Stomach (tissue), 9 donors: ENCODE data around the gene NELFB. TPM values are rescaled to one million over a fixed set of nuclear protein-coding genes. Genes with fewer than 3 reads are reported as not detected.
A peak's percentile ranks its signal among the peaks of the same experiment; 100 is the strongest.
"Not testable (repeated sequence)": the region's sequence is repeated elsewhere in the genome, so short reads cannot be mapped to it uniquely, and the experiment has no call there.

Experiments
- DNase-seq, 2 donors: peaks; one replicate each; pipeline versions ENCODE4 v3.0.0 to v3.0.0-alpha.2; 2013 to 2019
- H3K27ac ChIP-seq, 5 donors: fragments of 200-600 bp in 4 of 5; sonication (generic) in 4 of 5; one replicate each; pipeline ENCODE4 v1.5.1; 2013 to 2019; ENCODE audit warnings: mild to moderate bottlenecking in 1 of 5, moderate library complexity in 1 of 5
- H3K27me3 ChIP-seq, 3 donors: fragments of 200-600 bp; sonication (generic); one replicate each; pipeline ENCODE4 v1.5.1; 2017 to 2019; ENCODE audit warnings: mixed run types in 1 of 3
- H3K36me3 ChIP-seq, 4 donors: fragments of 200-600 bp; sonication (generic); 1 replicate in 3 of 4; 2 replicates in 1 of 4; pipeline ENCODE4 v1.5.1; 2016 to 2019
- H3K4me1 ChIP-seq, 4 donors: fragments of 200-600 bp; sonication (generic); one replicate each; pipeline ENCODE4 v1.5.1; 2016 to 2019
- H3K4me3 ChIP-seq, 4 donors: fragments of 200-600 bp; sonication (generic) in 3 of 4; one replicate each; pipeline ENCODE4 v1.5.1; 2016 to 2019; ENCODE audit warnings: mild to moderate bottlenecking in 1 of 4
- H3K9me3 ChIP-seq, 4 donors: fragments of 200-600 bp; sonication (generic); one replicate each; pipeline ENCODE4 v1.5.1; 2016 to 2019
- EP300 ChIP-seq: sonication (generic); formaldehyde crosslinking; IDR thresholded peaks from one replicate; pipeline ENCODE4 v1.6.1; 2017; ENCODE audit warnings: antibody characterized with exemption
- POLR2A ChIP-seq, 4 donors: fragments of 450-650 bp; IDR thresholded peaks; one replicate each; pipeline ENCODE4 v1.6.1; 2016; ENCODE audit warnings: antibody characterized with exemption in 4 of 4, control low read depth in 2 of 4, mild to moderate bottlenecking in 1 of 4, moderate library complexity in 1 of 4
- POLR2AphosphoS5 ChIP-seq, 3 donors: sonication (generic); formaldehyde crosslinking; IDR thresholded peaks; one replicate each; pipeline ENCODE4 v1.6.1; 2016; ENCODE audit warnings: antibody characterized with exemption in 3 of 3
- WGBS, 5 donors: extraction: QIAGEN DNeasy Blood & Tissue Kit in 3 of 5; methylation state at CpG; one replicate each; pipeline versions ENCODE4 v1.1.5 to v1.1.7; 2013 to 2018; 5-methylcytosine and 5-hydroxymethylcytosine counted together
- intact Hi-C: fragments of 100-400 bp; cut with DNase I; formaldehyde crosslinking; loops from one replicate; pipeline ENCODE4 v1.15.1; 2023; ENCODE audit warnings: low total_unique reads
- polyA plus RNA-seq, 3 donors: library from polyadenylated mRNA; stranded (reverse); fragments of 200-250 nt; gene quantifications; one replicate each; pipeline ENCODE4 v1.2.3, GENCODE V29; 2013
- total RNA-seq, 5 donors: library from RNA; depleted of rRNA; stranded (reverse); fragments of >200 nt; gene quantifications; one replicate each; pipeline versions ENCODE4 v1.1.0 to v1.2.3, GENCODE V29; 2014 to 2016
- TF ChIP-seq, protein P1 (sequence below), 7 experiments: fragments of 450-650 bp in 4 of 7; fragments of 200-600 bp in 3 of 7; sonication (generic) in 3 of 7; IDR thresholded peaks; one replicate each; pipeline ENCODE4 v1.5.1; 2016 to 2019; ENCODE audit warnings: antibody characterized with exemption in 7 of 7, control low read depth in 2 of 7, mild to moderate bottlenecking in 1 of 7
- donor health status: healthy with polysubstance abuse.
- donor health status: Bipolar disorder and iron deficiency.
- donor health status: healthy.

The NELFB gene
- total and polyA plus RNA-seq, 8 donors = 11.2 to 134 (median 36.1) TPM

DNA sequence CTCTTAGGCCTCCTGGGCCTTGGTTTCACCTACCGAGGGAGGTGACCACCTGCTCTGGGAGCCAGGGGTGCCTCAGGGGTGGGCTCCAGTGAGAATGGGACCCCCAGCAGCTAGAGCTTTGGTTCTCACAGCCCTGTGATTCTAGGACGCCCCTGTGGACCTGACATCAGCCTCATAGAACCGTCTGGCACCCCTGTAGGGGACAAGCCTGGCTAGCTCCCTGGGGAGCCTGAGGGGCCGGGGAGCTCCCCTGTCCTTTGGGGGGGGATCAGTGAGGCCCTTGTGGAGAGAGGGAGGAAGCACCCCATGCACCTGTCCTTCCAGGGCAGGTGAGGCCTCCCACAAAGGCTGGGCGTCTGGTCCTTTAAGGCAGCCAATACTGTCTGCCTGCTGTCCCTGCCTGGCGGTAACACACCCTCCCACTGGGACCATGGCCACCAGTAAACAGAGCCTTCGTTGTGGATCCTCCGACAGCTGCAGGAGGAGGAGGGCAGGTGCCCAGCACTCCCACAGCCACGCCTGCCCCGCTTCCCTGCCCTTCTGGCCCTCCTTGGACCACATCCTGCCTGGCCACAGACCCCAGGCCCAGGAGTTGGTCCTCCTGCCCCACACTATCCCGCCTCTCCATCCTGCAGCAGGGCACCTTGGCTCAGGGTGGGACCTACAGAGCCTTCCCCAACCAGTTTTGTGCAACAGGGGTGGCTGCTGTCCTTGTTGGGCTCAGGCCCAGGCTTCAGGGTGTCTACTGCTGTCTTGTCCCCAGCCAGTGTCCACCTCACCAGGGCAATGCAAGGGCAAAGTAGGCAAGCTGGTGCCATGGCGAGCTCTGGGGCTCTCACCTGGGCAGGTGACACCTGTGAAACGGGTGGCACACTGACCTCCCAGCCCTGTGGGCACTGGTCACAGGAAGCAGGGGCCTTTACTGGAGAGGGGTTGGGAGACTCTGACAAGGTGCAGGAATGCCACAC lies 17.1 kb upstream of the NELFB start:
- H3K4me1 ChIP-seq = peaks cover 40 to 73% (median 66%) of the 10 kb centered on the region in 4 donors
- peaks cover 10 to 32% (median 30%) of the 10 kb centered on the region in 3 donors for H3K27me3 ChIP-seq
- DNase-seq = peak in 1 of 2 donors; percentile 68
- intact Hi-C loops = loop anchor here (10.0 kb wide), 1 partner anchor 53 kb away; the partner anchor contains the start of genes ANAPC2 and SSNA1
- no peak overlapping the region for H3K4me3 ChIP-seq
- WGBS, 5 donors = 54 to 62% (median 60%) methylated on average over 10 to 13 of the region's 13 CpGs
- peak overlapping the region in 2 of 5 donors; percentile 8 to 32 for H3K27ac ChIP-seq
- TF ChIP-seq EP300 (no peak), POLR2AphosphoS5 (IDR thresholded peaks at IDR 0.05) (peak in 1 of 3 donors; percentile 6)
- H3K9me3 ChIP-seq = no peaks in the 10 kb centered on the region
- H3K36me3 ChIP-seq = peaks cover 9 to 13% (median 11%) of the 10 kb centered on the region in 4 donors

- not testable (repeated sequence) for DNase-seq, H3K9me3 ChIP-seq
- H3K27ac ChIP-seq = peak overlapping the region; percentile 83 to 97 (median 94)
- H3K27me3 ChIP-seq = peaks cover 7 to 16% (median 13%) of the 10 kb centered on the region in 3 donors
- intact Hi-C loops = loop anchor here (10.0 kb wide), 1 partner anchor 55 kb away; the partner anchor contains the start of genes ANAPC2 and SSNA1
- H3K36me3 ChIP-seq = peaks cover 16 to 22% (median 21%) of the 10 kb centered on the region in 4 donors
- peaks cover 47 to 81% (median 77%) of the 10 kb centered on the region in 4 donors for H3K4me1 ChIP-seq
- H3K4me3 ChIP-seq = peak overlapping the region; percentile 60 to 78 (median 72)
- WGBS, 5 donors = 49 to 58% (median 55%) methylated on average over 27 of the region's 27 CpGs
These were observed 15.5 kb upstream of the NELFB start for GRCh38 chr9:137239541-137240200.

DNA sequence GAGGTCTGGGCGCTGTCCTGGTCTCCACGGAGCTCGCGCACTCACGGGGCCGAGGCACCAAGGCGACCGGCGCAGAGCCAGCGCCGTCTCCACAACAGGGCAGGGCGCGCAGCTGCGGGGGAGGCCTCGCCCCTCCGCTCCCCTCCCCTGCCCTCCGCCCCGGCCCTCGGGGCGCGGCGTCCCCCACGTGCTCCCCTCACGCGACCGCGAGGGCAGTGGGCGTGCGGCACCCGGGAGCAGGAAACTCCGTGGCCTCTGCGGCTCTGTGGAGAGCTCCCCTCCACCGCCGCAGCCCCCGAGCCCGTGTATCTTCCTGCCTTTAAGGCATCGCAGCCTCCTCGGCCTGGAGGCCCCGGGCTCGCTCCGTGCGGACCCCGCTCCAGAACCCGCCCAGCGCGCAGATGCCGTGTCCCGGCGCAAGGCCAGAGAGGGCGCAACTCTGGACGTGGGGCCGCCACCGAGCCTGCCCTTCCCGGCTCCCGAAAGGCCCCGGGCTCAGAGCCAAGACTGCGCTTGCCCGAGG lies 14.7 kb upstream of the NELFB start:
- H3K9me3 ChIP-seq = no peaks in the 10 kb centered on the region
- peak in 2 of 3 donors; percentile 29 to 55 for TF ChIP-seq POLR2AphosphoS5 (IDR thresholded peaks at IDR 0.05)
- TF ChIP-seq EP300 = no peak
- TF ChIP-seq, protein P1, sequence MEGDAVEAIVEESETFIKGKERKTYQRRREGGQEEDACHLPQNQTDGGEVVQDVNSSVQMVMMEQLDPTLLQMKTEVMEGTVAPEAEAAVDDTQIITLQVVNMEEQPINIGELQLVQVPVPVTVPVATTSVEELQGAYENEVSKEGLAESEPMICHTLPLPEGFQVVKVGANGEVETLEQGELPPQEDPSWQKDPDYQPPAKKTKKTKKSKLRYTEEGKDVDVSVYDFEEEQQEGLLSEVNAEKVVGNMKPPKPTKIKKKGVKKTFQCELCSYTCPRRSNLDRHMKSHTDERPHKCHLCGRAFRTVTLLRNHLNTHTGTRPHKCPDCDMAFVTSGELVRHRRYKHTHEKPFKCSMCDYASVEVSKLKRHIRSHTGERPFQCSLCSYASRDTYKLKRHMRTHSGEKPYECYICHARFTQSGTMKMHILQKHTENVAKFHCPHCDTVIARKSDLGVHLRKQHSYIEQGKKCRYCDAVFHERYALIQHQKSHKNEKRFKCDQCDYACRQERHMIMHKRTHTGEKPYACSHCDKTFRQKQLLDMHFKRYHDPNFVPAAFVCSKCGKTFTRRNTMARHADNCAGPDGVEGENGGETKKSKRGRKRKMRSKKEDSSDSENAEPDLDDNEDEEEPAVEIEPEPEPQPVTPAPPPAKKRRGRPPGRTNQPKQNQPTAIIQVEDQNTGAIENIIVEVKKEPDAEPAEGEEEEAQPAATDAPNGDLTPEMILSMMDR (IDR thresholded peaks at IDR 0.05) = no peak
- TF ChIP-seq POLR2A (IDR thresholded peaks at IDR 0.05) = no peak
- H3K27ac ChIP-seq = peak overlapping the region; percentile 83 to 97 (median 94)
- H3K36me3 ChIP-seq = peaks cover 16 to 22% (median 21%) of the 10 kb centered on the region in 4 donors
- H3K27me3 ChIP-seq = peaks cover under 1 to 9% (median 6%) of the 10 kb centered on the region in 3 donors
- H3K4me1 ChIP-seq = peaks cover 47 to 78% (median 76%) of the 10 kb centered on the region in 4 donors
- intact Hi-C loops = no loop called here
- peak overlapping the region; percentile 60 to 78 (median 72) for H3K4me3 ChIP-seq
- WGBS, 5 donors = 0 to 2% (median 1%) methylated on average over 10 to 58 of the region's 58 CpGs
- DNase-seq = peak; percentile 74 to 94

- TF ChIP-seq POLR2A (IDR thresholded peaks at IDR 0.05) (peak in 2 of 4 donors; percentile 91 to 100), EP300 (no peak), POLR2AphosphoS5 (IDR thresholded peaks at IDR 0.05) (peak; percentile 86 to 100 (median 100))
- WGBS, 5 donors = 0% methylated on average over 42 to 67 of the region's 67 CpGs
- peaks cover 45 to 72% (median 71%) of the 10 kb centered on the region in 4 donors for H3K4me1 ChIP-seq
- H3K27ac ChIP-seq = peak within 1 kb of the TSS; percentile 93 to 97 (median 97)
- peaks cover 16 to 22% (median 21%) of the 10 kb centered on the region in 4 donors for H3K36me3 ChIP-seq
- peak within 1 kb of the TSS; percentile 73 to 94 (median 82) for H3K4me3 ChIP-seq
- H3K27me3 ChIP-seq = peaks cover 0 to 3% (median under 1%) of the 10 kb centered on the region in 3 donors
- intact Hi-C loops = no loop called here
- peak; percentile 99 to 100 for DNase-seq
- no peaks in the 10 kb centered on the region for H3K9me3 ChIP-seq
These were observed 14.2 kb upstream of the NELFB start, which contains the start of gene TUBB4B for GRCh38 chr9:137240841-137241489. TSS of gene TUBB4B (plus strand) at chr9:137241287. CDS start at chr9:137241361, 74 bp downstream.
